H1 (cell line): ENCODE measurements around the gene HBQ1. TPM values are rescaled to one million over a fixed set of nuclear protein-coding genes. Genes with fewer than 3 reads are reported as not detected.

Experiments used
- CTCF ChIA-PET: fragments of 300-600 bp; sonication (Branson Sonifier 250); formaldehyde crosslinking; loops from one replicate; lab custom pipeline; 2021; ENCODE audit not compliant: partially characterized antibody; lab: Charles Lee
- POLR2A ChIA-PET: fragments of 300-600 bp; sonication (Branson Sonifier 250); formaldehyde crosslinking; loops from one replicate; lab custom pipeline; 2021; ENCODE audit warnings: inconsistent platforms; ENCODE audit not compliant: partially characterized antibody; lab: Charles Lee
- DNase-seq, 2 experiments: peaks; one replicate each; pipeline versions ENCODE4 v3.0.0 to v3.0.0-alpha.2; 2010 to 2022; ENCODE audit warnings: low spot score in 2 of 2, low read depth in 1 of 2, mixed read lengths in 1 of 2
- FAIRE-seq: peaks from 2 replicates; lab custom pipeline; 2011; peaks lifted over from hg19 to GRCh38; lab: Jason Lieb, UNC
- H2AFZ ChIP-seq: 2 replicates; pipeline ENCODE4 v1.8.1; 2012; ENCODE audit warnings: low read length, inconsistent platforms
- H2AK5ac ChIP-seq: 2 replicates; pipeline ENCODE4 v1.6.1; 2013; ENCODE audit warnings: low read depth, low read length
- H2BK120ac ChIP-seq: replicated peaks from 2 replicates; pipeline ENCODE3; 2013; ENCODE audit warnings: low read depth, low read length, inconsistent platforms
- H2BK12ac ChIP-seq: 2 replicates; pipeline ENCODE4 v1.6.1; 2013; ENCODE audit warnings: low read depth, low read length
- H2BK15ac ChIP-seq: 2 replicates; pipeline ENCODE4 v1.6.1; 2013; ENCODE audit warnings: low read length
- H2BK20ac ChIP-seq: 2 replicates; pipeline ENCODE4 v1.6.1; 2013; ENCODE audit warnings: low read length
- H2BK5ac ChIP-seq: 2 replicates; pipeline ENCODE4 v1.6.1; 2013; ENCODE audit warnings: low read depth, low read length
- H3K14ac ChIP-seq: 2 replicates; pipeline ENCODE4 v1.6.1; 2013; ENCODE audit warnings: inconsistent platforms; ENCODE audit not compliant: insufficient read length
- H3K18ac ChIP-seq: 2 replicates; pipeline ENCODE4 v1.6.1; 2013; ENCODE audit warnings: low read length; ENCODE audit errors: extremely low read depth
- H3K23ac ChIP-seq: 2 replicates; pipeline ENCODE4 v1.6.1; 2013; ENCODE audit warnings: inconsistent platforms; ENCODE audit not compliant: insufficient read length
- H3K23me2 ChIP-seq: 2 replicates; pipeline ENCODE4 v1.6.1; 2013; ENCODE audit warnings: low read depth, low read length
- H3K27ac ChIP-seq: 2 replicates; pipeline ENCODE4 v1.6.1; 2011; ENCODE audit warnings: low read depth, low read length, inconsistent platforms
- H3K27me3 ChIP-seq, 4 experiments: replicated peaks in 1 of 4; 1 replicate in 1 of 4; 2 replicates in 3 of 4; pipeline versions ENCODE4 v1.6.1 to v1.8.1; 2011 to 2013; ENCODE audit warnings: low read length in 3 of 4, mild to moderate bottlenecking in 3 of 4, inconsistent platforms in 2 of 4, mixed read lengths in 2 of 4, moderate library complexity in 1 of 4; ENCODE audit not compliant: control insufficient read depth in 3 of 4, insufficient read depth in 3 of 4; ENCODE audit errors: extremely low read depth in 1 of 4
- H3K36me3 ChIP-seq, 4 experiments: 2 replicates each; pipeline versions ENCODE4 v1.6.1 to v1.8.1; 2011 to 2013; ENCODE audit warnings: mild to moderate bottlenecking in 4 of 4, low read length in 3 of 4, moderate library complexity in 2 of 4, control low read depth in 1 of 4, inconsistent platforms in 1 of 4; ENCODE audit not compliant: insufficient read depth in 4 of 4, control insufficient read depth in 2 of 4
- H3K4ac ChIP-seq: replicated peaks from 2 replicates; pipeline ENCODE3; 2013; ENCODE audit warnings: low read length, low read depth, mixed read lengths, inconsistent platforms; ENCODE audit not compliant: insufficient read length
- H3K4me1 ChIP-seq, 4 experiments: replicated peaks in 1 of 4; 1 replicate in 1 of 4; 2 replicates in 3 of 4; pipeline versions ENCODE4 v1.6.1 to v1.8.1; 2011 to 2013; ENCODE audit warnings: low read length in 3 of 4, inconsistent platforms in 2 of 4, mixed read lengths in 1 of 4; ENCODE audit not compliant: insufficient read depth in 4 of 4, control insufficient read depth in 3 of 4
- H3K4me2 ChIP-seq, 2 experiments: 2 replicates each; pipeline versions ENCODE4 v1.6.1 to v1.8.1; 2011 to 2013; ENCODE audit warnings: low read depth in 2 of 2, low read length in 2 of 2, control low read depth in 1 of 2, inconsistent platforms in 1 of 2, mild to moderate bottlenecking in 1 of 2; ENCODE audit not compliant: insufficient read depth in 1 of 2
- H3K4me3 ChIP-seq, 4 experiments: fragments of 200-600, 300-600 bp in 1 of 4; sonication (generic), shearing (Covaris generic), sonication (Bioruptor Twin) in 1 of 4; 2 replicates each; pipeline versions ENCODE4 v1.5.1 to v1.8.1; 2011 to 2016; ENCODE audit warnings: low read length in 4 of 4, low read depth in 3 of 4, control low read depth in 2 of 4, inconsistent platforms in 2 of 4, mild to moderate bottlenecking in 2 of 4, mixed read lengths in 1 of 4, moderate library complexity in 1 of 4; ENCODE audit not compliant: insufficient read depth in 2 of 4; ENCODE audit errors: extremely low read depth in 1 of 4
- H3K56ac ChIP-seq: replicated peaks from 2 replicates; pipeline ENCODE3; 2013; ENCODE audit warnings: low read depth, mild to moderate bottlenecking, mixed read lengths, low read length, inconsistent platforms; ENCODE audit not compliant: insufficient read length
- H3K79me1 ChIP-seq: 2 replicates; pipeline ENCODE4 v1.6.1; 2013; ENCODE audit warnings: low read depth, low read length, control low read depth
- H3K79me2 ChIP-seq, 2 experiments: 2 replicates each; pipeline versions ENCODE4 v1.6.1 to v1.8.1; 2012 to 2013; ENCODE audit warnings: low read length in 2 of 2, mild to moderate bottlenecking in 2 of 2, inconsistent platforms in 1 of 2; ENCODE audit not compliant: insufficient read depth in 2 of 2, control insufficient read depth in 1 of 2
- H3K9ac ChIP-seq, 4 experiments: replicated peaks in 1 of 4; 1 replicate in 1 of 4; 2 replicates in 3 of 4; pipeline versions ENCODE4 v1.6.1 to v1.8.1; 2011 to 2013; ENCODE audit warnings: low read depth in 3 of 4, low read length in 3 of 4, control low read depth in 2 of 4, mild to moderate bottlenecking in 2 of 4, moderate library complexity in 2 of 4, inconsistent platforms in 1 of 4; ENCODE audit errors: extremely low read depth in 1 of 4
- H3K9me3 ChIP-seq, 2 experiments: 2 replicates each; pipeline versions ENCODE4 v1.6.1 to v1.8.1; 2012 to 2013; ENCODE audit warnings: mild to moderate bottlenecking in 2 of 2, moderate library complexity in 2 of 2, control low read depth in 1 of 2, inconsistent platforms in 1 of 2, low read depth in 1 of 2, low read length in 1 of 2, mixed read lengths in 1 of 2; ENCODE audit not compliant: insufficient read depth in 2 of 2
- H4K20me1 ChIP-seq, 2 experiments: replicated peaks in 1 of 2; 2 replicates each; pipeline versions ENCODE3 to v1.8.1; 2011 to 2013; ENCODE audit warnings: inconsistent platforms in 2 of 2, low read length in 2 of 2, mild to moderate bottlenecking in 1 of 2; ENCODE audit not compliant: insufficient read depth in 2 of 2, control insufficient read depth in 1 of 2
- H4K5ac ChIP-seq: 2 replicates; pipeline ENCODE4 v1.6.1; 2013; ENCODE audit warnings: low read length, low read depth, mixed read lengths, inconsistent platforms; ENCODE audit not compliant: insufficient read length
- H4K8ac ChIP-seq: 2 replicates; pipeline ENCODE4 v1.8.0; 2013; ENCODE audit warnings: mild to moderate bottlenecking, moderate library complexity, low read length, inconsistent platforms; ENCODE audit not compliant: insufficient read depth; ENCODE audit errors: extremely low read depth
- H4K91ac ChIP-seq: replicated peaks from 2 replicates; pipeline ENCODE3; 2013; ENCODE audit warnings: low read length, mixed read lengths, inconsistent platforms; ENCODE audit not compliant: insufficient read length
- EZH2 ChIP-seq: fragments of 200-600 bp; sonication (generic); IDR thresholded peaks from 2 replicates; pipeline ENCODE4 v1.7.1; 2012; ENCODE audit warnings: low read depth, mild to moderate bottlenecking, moderate library complexity, low read length, inconsistent platforms; ENCODE audit not compliant: severe bottlenecking
- JUN ChIP-seq: IDR thresholded peaks from 2 replicates; pipeline ENCODE4 v1.6.1; 2011; ENCODE audit warnings: low read depth, mild to moderate bottlenecking, improper control_type of control experiment, low read length
- PHF8 ChIP-seq: fragments of 200-600 bp; sonication (generic); conservative IDR thresholded peaks from 2 replicates; pipeline ENCODE4 v1.7.1; 2012; ENCODE audit warnings: low read depth, mild to moderate bottlenecking, inconsistent platforms, low read length, moderate library complexity
- RAD21 ChIP-seq, 2 experiments: IDR thresholded peaks in 1 of 2; conservative IDR thresholded peaks in 1 of 2; 2 replicates each; pipeline ENCODE4 v1.6.1; 2011; ENCODE audit warnings: low read depth in 2 of 2, low read length in 2 of 2, improper control_type of control experiment in 1 of 2, inconsistent platforms in 1 of 2, mild to moderate bottlenecking in 1 of 2, moderate library complexity in 1 of 2
- RNF2 ChIP-seq: fragments of 200-900, 300-1000 bp; sonication (generic); IDR thresholded peaks from 2 replicates; pipeline ENCODE4 v1.7.1; 2016; ENCODE audit warnings: borderline replicate concordance, low read depth, mild to moderate bottlenecking, antibody characterized with exemption, low read length; ENCODE audit not compliant: poor library complexity, severe bottlenecking; ENCODE audit errors: missing control alignments
- SP4 ChIP-seq: IDR thresholded peaks from 2 replicates; pipeline ENCODE4 v1.6.1; 2012; ENCODE audit warnings: low read length, inconsistent platforms
- TAF7 ChIP-seq: optimal IDR thresholded peaks from 2 replicates; pipeline ENCODE3; 2011; ENCODE audit warnings: low read depth, mild to moderate bottlenecking, inconsistent platforms, low read length, moderate library complexity, borderline replicate concordance
- TCF12 ChIP-seq: IDR thresholded peaks from 2 replicates; pipeline ENCODE4 v1.6.1; 2011; ENCODE audit warnings: low read depth, mild to moderate bottlenecking, low read length
- ZNF274 ChIP-seq: IDR thresholded peaks from 2 replicates; pipeline ENCODE4 v1.7.0; 2012; ENCODE audit warnings: low read length, borderline replicate concordance; ENCODE audit errors: extremely low read depth
- WGBS, 2 experiments: shearing (Covaris generic) in 1 of 2; methylation state at CpG; one replicate each; pipeline versions ENCODE4 v1.1.6 to v1.1.7; 2013 to 2015; ENCODE audit warnings: low lambda C conversion rate in 2 of 2, mixed read lengths in 2 of 2, inconsistent platforms in 1 of 2, low coverage in 1 of 2, missing lambda C conversion rate in 1 of 2; ENCODE audit not compliant: insufficient replicate concordance in 2 of 2, insufficient coverage in 1 of 2, insufficient read length in 1 of 2; ENCODE audit errors: extremely low coverage in 1 of 2, missing lambda C conversion rate in 1 of 2; 5-methylcytosine and 5-hydroxymethylcytosine counted together
- polyA plus RNA-seq, 7 experiments: library from polyadenylated mRNA; depleted of rRNA in 3 of 7; stranded (reverse) in 5 of 7; unstranded in 2 of 7; fragments of >200 nt in 5 of 7; fragments of 200-250 nt in 2 of 7; gene quantifications; 1 replicate in 5 of 7; 2 replicates in 1 of 7; 4 replicates in 1 of 7; pipeline versions ENCODE4 v1.2.1 to v1.2.3, GENCODE V29; 2011 to 2013; ENCODE audit warnings: missing spikeins in 2 of 7, mixed read lengths in 2 of 7
- total RNA-seq: library from RNA; stranded (reverse); fragmentation: NEBNext Ultra II Directional; extraction: Animal tissue kit (Norgen Biotek cat#: 25700); gene quantifications from 2 replicates; pipeline ENCODE4 v1.2.1, GENCODE V29; 2021
- TF ChIP-seq, protein P1 (sequence below): IDR thresholded peaks from 2 replicates; pipeline ENCODE4 v1.6.1; 2012; ENCODE audit warnings: inconsistent platforms

The HBQ1 gene
- total and polyA plus RNA-seq, 2 of the 8 experiments (the other 6 are each of a cell fraction or from before 2014, with no cell fraction given), result 2.9 to 17.1 TPM

DNA sequence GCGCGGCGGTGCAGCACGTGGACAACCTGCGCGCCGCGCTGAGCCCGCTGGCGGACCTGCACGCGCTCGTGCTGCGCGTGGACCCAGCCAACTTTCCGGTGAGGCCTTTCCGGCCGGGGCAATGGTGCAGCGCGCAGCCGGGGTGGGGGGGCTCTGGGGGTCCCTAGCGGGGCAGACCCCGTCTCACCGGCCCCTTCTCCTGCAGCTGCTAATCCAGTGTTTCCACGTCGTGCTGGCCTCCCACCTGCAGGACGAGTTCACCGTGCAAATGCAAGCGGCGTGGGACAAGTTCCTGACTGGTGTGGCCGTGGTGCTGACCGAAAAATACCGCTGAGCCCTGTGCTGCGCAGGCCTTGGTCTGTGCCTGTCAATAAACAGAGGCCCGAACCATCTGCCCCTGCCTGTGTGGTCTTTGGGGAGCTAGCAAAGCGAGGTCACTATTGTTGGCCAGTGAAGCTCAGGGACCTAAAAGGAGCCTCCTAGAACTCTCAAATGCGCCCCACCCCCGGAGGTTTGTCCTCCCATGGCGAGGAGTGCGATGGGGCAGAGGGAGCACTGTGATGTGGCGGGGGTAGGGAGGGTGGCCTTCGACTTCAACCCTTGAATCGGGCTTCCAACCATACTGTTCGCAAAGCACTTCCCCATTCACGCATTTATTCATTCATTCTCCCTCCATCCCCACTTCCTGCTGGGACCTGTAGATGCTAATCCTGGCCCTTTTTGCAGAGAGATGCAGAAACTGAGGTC lies 13.7 kb upstream of the HBQ1 start:
- Histone ChIP-seq H2BK12ac (peak overlapping the region; percentile 50; the same call in 1 of the 2 replicates), H4K8ac (no peak overlapping the region), H2BK15ac (0 out of 2 replicates have a peak overlapping the region, but pooled peaks have one; percentile 29), H3K9ac (no peak overlapping the region), H2AFZ (no peak overlapping the region), H3K79me1 (no peaks in the 10 kb centered on the region), H2BK120ac (no peak overlapping the region), H2BK5ac (no peak overlapping the region), H3K23me2 (peaks cover 10% of the 10 kb centered on the region; the same call in 1 of the 2 replicates), H2AK5ac (no peak overlapping the region), H3K4ac (no peak overlapping the region), H4K5ac (no peak overlapping the region), H4K91ac (no peak overlapping the region), H3K14ac (no peak overlapping the region), H3K27me3 (peaks cover 43 to 72% (median 66%) of the 10 kb centered on the region in 4 experiments), H2BK20ac (no peak overlapping the region; the same call in 1 of the 2 replicates), H4K20me1 (peaks cover 2 to 8% of the 10 kb centered on the region in 2 experiments), H3K4me3 (peak overlapping the region in 3 of 4 experiments; percentile 16 to 59 (median 24); a peak in 6 of 8 replicates), H3K4me1 (peaks cover 0 to 20% (median 16%) of the 10 kb centered on the region in 4 experiments; a peak in 6 of 7 replicates), H3K9me3 (no peaks in the 10 kb centered on the region), H3K23ac (no peak overlapping the region), H3K27ac (no peak overlapping the region), H3K4me2 (peak overlapping the region; percentile 64 to 78), H3K56ac (no peak overlapping the region), H3K36me3 (peaks cover 0 to 9% (median 0%) of the 10 kb centered on the region in 4 experiments; a peak in 2 of 8 replicates), H3K18ac (peak overlapping the region; percentile 1; the same call in 1 of the 2 replicates), H3K79me2 (no peaks in the 10 kb centered on the region)
- CTCF ChIA-PET, result interaction anchor here (1.0 to 5.6 kb wide), 6 partner anchors 11 to 104 kb away, joined by 3 to 24 read pairs (median 6); no protein-coding TSS in a partner anchor
- FAIRE-seq (no peak), DNase-seq (no peak)
- POLR2A ChIA-PET, result interaction anchor here (1.2 to 5.0 kb wide), 3 partner anchors 9 to 15 kb away, joined by 3 to 29 read pairs (median 16); partner anchors contain the start of gene HBQ1
- 12% methylated on average over 36 of the region's 45 CpGs; no CpG with 5 or more reads in 1 of the 2 experiments for WGBS, 2 experiments
- TF ChIP-seq PHF8 (no peak), RAD21 (IDR thresholded peaks at IDR 0.05 in 1 of 2, conservative IDR thresholded peaks at IDR 0.05 in 1 of 2; ENCODE audit: low read depth in 2 of 2, low read length in 2 of 2) (no peak), JUN (no peak), ZNF274 (no peak), RNF2 (peak; percentile 77), TCF12 (no peak), EZH2 (peak; percentile 78), SP4 (no peak), TAF7 (no peak)
- TF ChIP-seq, protein P1, sequence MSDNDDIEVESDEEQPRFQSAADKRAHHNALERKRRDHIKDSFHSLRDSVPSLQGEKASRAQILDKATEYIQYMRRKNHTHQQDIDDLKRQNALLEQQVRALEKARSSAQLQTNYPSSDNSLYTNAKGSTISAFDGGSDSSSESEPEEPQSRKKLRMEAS, result no peak; the same call in 1 of the 2 replicates
